ENCODE measurements around the gene FAM120AOS. TPM values are rescaled to one million over a fixed set of nuclear protein-coding genes. Genes with fewer than 3 reads are reported as not detected.

FAM120AOS gene
- total RNA-seq, 1 donor from 2014 or later: 28.8 TPM

DNA sequence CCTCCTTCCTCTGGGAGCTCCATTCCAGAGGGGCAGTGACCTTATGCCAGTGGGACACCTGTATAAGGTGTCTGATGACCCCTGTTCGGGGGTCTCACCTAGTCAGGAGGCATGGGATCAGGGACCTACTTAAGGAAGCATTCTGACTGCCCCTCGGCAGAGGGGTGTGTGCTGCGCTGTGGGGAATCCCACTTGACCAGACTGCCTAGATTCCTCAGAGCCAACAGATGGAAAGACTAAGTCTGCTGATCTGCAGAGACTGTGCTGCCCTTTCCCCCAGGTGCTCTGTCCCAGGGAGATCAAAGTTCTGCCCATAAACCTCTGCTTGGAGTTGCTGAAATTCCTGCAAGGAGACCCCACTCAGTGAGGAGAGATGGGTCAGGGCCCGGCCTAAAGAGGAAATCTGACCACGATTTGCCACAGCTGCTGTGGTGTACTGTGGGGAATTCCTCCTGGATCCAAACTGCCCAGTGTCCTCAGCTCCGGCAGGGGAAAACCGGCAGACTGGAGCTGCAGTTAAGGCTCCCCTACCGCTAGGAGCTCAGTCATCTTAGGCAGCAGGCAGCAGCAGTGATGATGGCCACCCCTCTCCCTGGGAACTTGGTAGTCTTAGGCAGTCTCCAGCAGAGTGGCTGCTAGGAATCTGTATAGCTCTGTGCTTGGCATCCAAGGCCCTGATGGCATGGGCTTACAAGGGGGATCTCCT lies 36.7 kb downstream of the FAM120AOS start:
- intact Hi-C loops (cut with DNase I): no loop called here
- no peak for DNase-seq
- ATAC-seq (ENCODE audit: poor library complexity): no peak

DNA sequence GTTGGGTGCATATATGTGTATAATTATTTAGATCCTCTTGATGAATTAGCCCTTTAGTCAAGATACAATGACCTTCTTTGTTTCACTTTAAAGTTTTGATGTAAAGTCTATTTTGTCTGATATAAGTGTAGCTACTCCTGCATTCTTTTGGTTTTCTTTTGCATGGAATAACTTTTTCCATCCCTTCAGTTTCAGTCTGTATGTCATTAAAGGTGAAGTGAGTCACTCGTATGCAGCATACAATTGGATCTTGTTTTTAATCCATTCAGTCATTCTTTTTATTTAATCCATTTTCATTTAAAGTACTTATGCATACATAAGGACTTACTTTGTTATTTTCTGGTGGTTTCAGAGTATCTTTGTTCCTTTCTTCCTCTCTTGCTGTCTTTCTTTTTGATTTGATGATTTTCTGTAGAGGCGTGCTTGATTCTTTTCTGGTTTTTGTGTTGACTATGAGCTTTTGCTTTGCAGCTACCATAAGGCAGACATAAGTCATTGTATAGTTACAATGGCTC lies 38.1 kb downstream of the FAM120AOS start:
- intact Hi-C loops (cut with DNase I): no loop called here
- no peak for ATAC-seq (ENCODE audit: poor library complexity)
- no peak for DNase-seq

DNA sequence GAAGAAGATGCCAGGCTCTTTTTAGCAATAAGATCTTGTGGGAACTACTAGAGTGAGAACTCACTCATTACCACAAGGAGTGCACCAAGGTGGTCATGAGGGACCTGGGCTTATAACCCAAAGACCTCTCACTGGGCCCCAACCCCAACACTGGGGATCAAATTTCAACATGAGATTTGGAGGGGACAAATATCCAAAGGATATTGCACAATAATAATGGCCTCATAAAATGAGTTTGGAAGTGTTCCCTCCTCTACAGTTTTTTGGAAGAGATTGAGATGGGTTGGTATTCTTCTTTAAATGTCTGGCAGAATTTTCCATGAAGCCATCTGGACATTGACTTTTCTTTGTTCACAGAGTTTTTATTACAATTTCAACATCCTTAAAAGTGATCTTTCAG lies 39.9 kb downstream of the FAM120AOS start:
- DNase-seq (no peak), ATAC-seq (ENCODE audit: poor library complexity) (no peak)
- intact Hi-C loops (cut with DNase I): no loop called here

DNA sequence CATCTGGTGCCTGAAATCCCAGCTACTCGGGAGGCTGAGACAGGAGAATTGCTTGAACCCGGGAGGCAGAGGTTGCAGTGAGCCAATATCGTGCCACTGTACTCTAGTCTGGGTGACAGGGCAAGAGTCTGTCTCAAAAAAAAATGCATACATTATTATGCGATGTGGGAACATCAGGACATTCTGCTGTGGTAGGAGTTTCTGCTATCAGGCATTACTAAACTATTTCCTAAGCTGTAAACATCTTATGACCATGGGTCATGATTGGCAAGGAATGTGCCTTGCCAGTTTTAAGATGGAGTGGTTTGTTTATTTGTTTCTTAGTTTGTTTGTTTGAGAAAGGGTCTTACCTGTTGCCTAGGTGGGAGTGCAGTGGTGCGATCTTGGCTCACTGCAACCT lies 47.0 kb downstream of the FAM120AOS start:
- DNase-seq (no peak), ATAC-seq (ENCODE audit: poor library complexity) (no peak)
- intact Hi-C loops (cut with DNase I): no loop called here

- intact Hi-C loops (cut with DNase I): no loop called here
- DNase-seq (no peak), ATAC-seq (ENCODE audit: poor library complexity) (no peak)
Observed at GRCh38 chr9:93398471-93398870, 54.9 kb downstream of the FAM120AOS start.

DNA sequence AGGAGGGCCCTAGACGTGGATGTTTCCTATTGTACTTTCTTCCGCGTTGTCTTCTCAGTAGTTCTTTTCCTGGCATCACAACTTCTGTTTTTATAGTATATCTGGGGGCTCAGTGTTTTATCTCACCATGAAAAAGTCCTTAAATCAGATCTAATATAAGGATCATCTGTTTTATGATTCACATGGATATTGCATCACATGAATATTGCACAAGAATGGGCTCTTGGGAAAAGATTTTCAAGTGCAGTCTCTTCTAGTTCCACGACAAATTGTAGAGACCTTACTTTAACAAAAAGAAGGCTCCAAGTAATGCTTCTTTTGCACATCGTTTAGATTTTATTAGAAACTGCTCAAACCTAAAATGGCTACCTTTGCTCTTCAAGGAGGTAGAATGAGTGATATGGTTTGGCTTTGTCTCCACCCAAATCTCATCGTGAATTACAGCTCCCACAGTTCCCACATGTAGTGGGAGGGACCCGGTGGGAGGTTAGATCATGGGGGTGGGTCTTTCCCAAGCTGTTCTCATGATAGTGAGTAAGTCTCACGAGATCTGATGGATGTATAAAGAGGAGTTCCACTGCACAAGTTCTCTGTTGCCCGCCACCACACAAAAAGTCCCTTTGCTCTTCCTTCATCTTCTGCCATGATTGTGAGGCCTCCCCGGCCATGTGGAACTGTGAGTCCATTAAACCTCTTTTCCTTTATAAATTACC lies 55.6 kb downstream of the FAM120AOS start:
- intact Hi-C loops (cut with DNase I): no loop called here
- no peak for DNase-seq
- no peak for ATAC-seq (ENCODE audit: poor library complexity)

Other genes with a start within 250 kb of the FAM120AOS start
- 83.4 TPM for gene FAM120A, start 1.9 kb downstream of the FAM120AOS start, total RNA-seq
- gene PHF2, start 123.0 kb upstream of the FAM120AOS start, total RNA-seq: 25.4 TPM